ENCODE results near the gene PRTG.

PRTG gene

GRCh38 chr15:55743729-55744655 lies 1.0 kb upstream of the PRTG start:
- H3K4me3 ChIP-seq (ENCODE audit: control insufficient read depth, low read depth, low read length), result peak overlapping the region; percentile 72
- no peak for DNase-seq (ENCODE audit: low read depth)
- no peak for TF ChIP-seq CTCF (conservative IDR thresholded peaks at IDR 0.05; ENCODE audit: control insufficient read depth, insufficient read depth, low read depth, low read length)

GRCh38 chr15:55742498-55742926 lies 440 bp downstream of the PRTG start:
- H3K4me3 ChIP-seq (ENCODE audit: control insufficient read depth, low read depth, low read length), result peak overlapping the region; percentile 72

GRCh38 chr15:55741833-55742497 lies 987 bp downstream of the PRTG start:
- DNase-seq (ENCODE audit: low read depth), result no peak
- peak overlapping the region; percentile 72 for H3K4me3 ChIP-seq (ENCODE audit: control insufficient read depth, low read depth, low read length)
- TF ChIP-seq CTCF (conservative IDR thresholded peaks at IDR 0.05; ENCODE audit: control insufficient read depth, insufficient read depth, low read depth, low read length), result no peak

More at GRCh38 chr15:55742498-55742926, 440 bp downstream of the PRTG start:
- TF ChIP-seq CTCF (conservative IDR thresholded peaks at IDR 0.05; ENCODE audit: control insufficient read depth, insufficient read depth, low read depth, low read length), result no peak
- no peak for DNase-seq (ENCODE audit: low read depth)

GRCh38 chr15:55740981-55741832 lies 1.7 kb downstream of the PRTG start:
- no peak for DNase-seq (ENCODE audit: low read depth)
- TF ChIP-seq CTCF (conservative IDR thresholded peaks at IDR 0.05; ENCODE audit: control insufficient read depth, insufficient read depth, low read depth, low read length), result no peak
- peak overlapping the region; percentile 72 for H3K4me3 ChIP-seq (ENCODE audit: control insufficient read depth, low read depth, low read length)

GRCh38 chr15:55740359-55740878 lies 2.5 kb downstream of the PRTG start:
- no peak for DNase-seq (ENCODE audit: low read depth)
- no peak overlapping the region for H3K4me3 ChIP-seq (ENCODE audit: control insufficient read depth, low read depth, low read length)
- TF ChIP-seq CTCF (conservative IDR thresholded peaks at IDR 0.05; ENCODE audit: control insufficient read depth, insufficient read depth, low read depth, low read length), result no peak

- no peak for TF ChIP-seq CTCF (conservative IDR thresholded peaks at IDR 0.05; ENCODE audit: control insufficient read depth, insufficient read depth, low read depth, low read length)
- no peak for DNase-seq (ENCODE audit: low read depth)
- H3K4me3 ChIP-seq (ENCODE audit: control insufficient read depth, low read depth, low read length), result no peak overlapping the region
Measured at GRCh38 chr15:55739641-55740040, 3.3 kb downstream of the PRTG start.
